GM18873 (cell line): Measurements from ENCODE around the gene ECM1.
A peak's percentile ranks its signal among the peaks of the same experiment; 100 is the strongest.

Experiments
- ATAC-seq: cut with Tn5 transposase; IDR thresholded peaks from one replicate; pipeline ENCODE4 v1.9.1; 2021; ENCODE audit warnings: mild to moderate bottlenecking, moderate library complexity, moderate number of reproducible peaks; ENCODE audit not compliant: unreplicated experiment, low FRiP score

The ECM1 gene

GRCh38 chr1:150557065-150557600 lies 49.2 kb downstream of the ECM1 start:
- ATAC-seq: no peak

- ATAC-seq: no peak
Observed at GRCh38 chr1:150557813-150558212, 49.9 kb downstream of the ECM1 start.

- no peak for ATAC-seq
Observed at GRCh38 chr1:150558303-150558704, 50.4 kb downstream of the ECM1 start.

GRCh38 chr1:150558761-150559655 lies 51.1 kb downstream of the ECM1 start:
- ATAC-seq: no peak

- ATAC-seq: no peak
Observed at GRCh38 chr1:150559656-150560010, 51.7 kb downstream of the ECM1 start.

GRCh38 chr1:150560011-150560438 lies 52.1 kb downstream of the ECM1 start:
- ATAC-seq: no peak

- ATAC-seq: no peak
Observed at GRCh38 chr1:150560576-150561253, 52.8 kb downstream of the ECM1 start.

- no peak for ATAC-seq
Observed at GRCh38 chr1:150561254-150561973, 53.5 kb downstream of the ECM1 start.

- peak; percentile 32 for ATAC-seq
Observed at GRCh38 chr1:150561974-150562445, 54.1 kb downstream of the ECM1 start.

GRCh38 chr1:150562446-150563339 lies 54.8 kb downstream of the ECM1 start:
- peak; percentile 37 for ATAC-seq
